ENCODE measurements around the gene BUB1. TPM values are rescaled to one million over a fixed set of nuclear protein-coding genes. Genes with fewer than 3 reads are reported as not detected.
"Not testable (repeated sequence)": the region's sequence is repeated elsewhere in the genome, so short reads cannot be mapped to it uniquely, and the experiment has no call there.

Gene BUB1
- total RNA-seq, 1 donor from 2014 or later, result 0.82 TPM

DNA sequence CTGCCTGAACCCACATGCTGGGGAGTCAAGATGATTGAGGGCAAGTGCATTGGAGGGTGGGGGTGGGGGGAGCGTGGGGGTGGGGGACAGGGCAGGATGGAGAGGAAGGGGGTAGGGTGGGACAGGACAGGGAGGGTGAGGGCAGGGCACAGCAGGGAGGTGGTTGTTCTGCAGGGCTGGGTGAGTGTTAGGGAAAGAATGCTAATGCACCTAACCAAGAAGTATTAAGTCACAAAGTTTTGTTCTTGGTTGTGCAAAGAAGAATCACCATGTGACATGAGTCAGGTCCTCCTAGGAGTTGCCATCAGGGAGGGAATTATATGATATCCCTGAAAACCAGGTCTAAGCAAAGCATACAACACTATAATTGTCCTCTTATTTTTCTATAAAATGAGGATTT is 63.9 kb downstream of the BUB1 start:
- ATAC-seq; intact Hi-C loops (cut with micrococcal nuclease); DNase-seq: not testable (repeated sequence)

DNA sequence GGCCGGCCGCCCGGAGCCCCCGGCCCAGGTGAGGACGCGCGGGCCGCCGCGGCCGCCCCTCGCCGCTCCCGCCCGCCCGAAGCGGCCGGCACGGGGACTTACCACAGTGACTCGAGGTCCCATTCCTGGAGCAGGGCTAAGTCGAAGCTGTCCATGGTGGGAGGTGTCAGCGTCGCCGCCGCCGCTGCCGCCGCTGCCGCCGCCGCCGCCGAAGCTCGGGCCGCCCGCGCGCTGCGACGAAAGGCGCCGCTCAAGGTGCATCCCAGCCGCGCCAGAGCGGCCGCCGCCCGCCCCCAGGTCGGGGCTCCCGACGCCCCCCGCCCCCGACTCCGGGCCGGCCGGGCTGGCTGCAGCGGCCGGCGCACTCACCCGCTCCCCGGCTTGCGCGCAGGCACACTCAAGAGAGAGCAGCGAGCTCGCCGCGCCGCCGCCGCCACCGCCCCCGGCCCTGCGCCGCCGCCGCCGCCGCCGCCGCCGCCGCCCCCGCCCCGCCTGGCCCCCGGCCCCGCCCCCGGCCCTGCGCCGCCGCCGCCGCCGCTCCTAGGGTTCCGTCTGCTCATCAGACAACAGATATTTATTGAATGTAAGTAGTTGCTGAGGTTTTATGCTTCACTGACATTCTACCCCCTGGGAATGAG is 67.1 kb downstream of the BUB1 start:
- DNase-seq (peak; percentile 22), ATAC-seq (peak; percentile 80)
- intact Hi-C loops (cut with micrococcal nuclease), result not testable (repeated sequence)

DNA sequence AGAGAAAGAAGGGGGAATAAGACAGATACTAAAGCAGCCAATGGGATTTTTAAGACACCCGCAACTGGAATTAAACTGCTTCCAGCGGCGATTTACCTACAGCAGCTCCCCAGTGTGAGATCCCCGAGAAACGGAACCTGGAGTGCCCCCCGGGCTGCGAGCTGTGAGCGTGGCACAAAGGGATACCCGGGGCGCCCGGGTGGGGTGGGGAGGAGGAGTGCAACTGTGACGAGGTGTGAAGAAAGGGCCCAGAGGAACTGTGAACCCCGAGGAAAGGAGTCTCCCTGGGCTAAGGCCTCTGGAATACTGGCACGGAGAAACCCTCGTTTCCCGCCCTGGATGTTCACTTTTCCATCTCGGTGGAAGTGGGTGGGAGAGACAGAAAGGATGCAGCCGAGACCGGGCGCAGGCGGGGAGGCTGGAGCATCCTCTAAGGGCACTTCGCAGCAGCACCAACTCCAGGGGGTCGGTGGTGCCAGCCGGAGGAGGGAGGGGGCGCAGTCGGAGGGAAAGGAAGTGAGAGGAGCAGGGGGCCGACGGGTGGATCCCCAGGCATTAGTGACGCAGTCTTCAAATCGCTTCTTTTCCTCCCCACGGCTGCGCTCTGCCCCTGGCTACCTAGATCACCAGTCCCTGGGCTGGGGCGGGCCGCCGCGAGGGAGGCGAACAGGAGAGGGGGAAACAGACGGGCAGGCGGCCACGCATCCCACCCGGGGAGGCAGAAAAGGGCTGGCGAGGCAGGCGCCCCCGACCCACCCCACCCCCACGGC is 67.8 kb downstream of the BUB1 start:
- intact Hi-C loops (cut with micrococcal nuclease); DNase-seq: not testable (repeated sequence)
- peak; percentile 26 for ATAC-seq

DNA sequence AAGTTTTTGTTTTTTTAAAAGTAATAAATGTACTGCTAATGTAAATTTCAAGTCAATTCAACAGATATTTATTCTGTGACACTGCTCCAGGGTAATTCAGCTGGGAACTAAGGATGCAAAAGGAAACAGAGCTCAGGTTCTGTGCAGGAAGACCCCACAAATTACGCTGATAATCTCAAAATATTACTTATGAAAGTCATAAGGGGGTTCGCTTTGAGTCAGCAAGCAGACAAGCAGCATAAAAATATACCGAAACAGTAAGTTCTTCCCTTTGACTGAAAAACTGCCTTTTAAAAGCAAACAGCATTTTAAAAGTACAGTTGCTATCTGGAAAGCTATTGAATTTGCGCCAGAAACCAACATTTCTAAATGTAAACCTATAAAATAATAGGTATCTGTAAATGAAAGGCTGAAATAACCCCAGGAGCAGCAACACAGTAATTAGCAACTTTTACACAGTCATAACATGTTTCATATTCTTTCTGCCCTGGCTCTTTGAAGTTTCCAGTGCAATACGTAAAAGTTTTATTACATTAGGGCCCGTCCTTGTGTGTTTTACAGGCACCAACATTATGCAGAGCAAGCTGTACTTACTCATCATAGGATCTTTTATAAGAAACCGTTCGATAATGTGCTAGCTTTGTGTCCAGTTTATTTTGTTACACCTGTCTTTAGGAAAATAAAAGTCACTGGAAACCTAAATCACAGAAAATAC is 68.9 kb downstream of the BUB1 start:
- ATAC-seq; intact Hi-C loops (cut with micrococcal nuclease); DNase-seq: not testable (repeated sequence)

DNA sequence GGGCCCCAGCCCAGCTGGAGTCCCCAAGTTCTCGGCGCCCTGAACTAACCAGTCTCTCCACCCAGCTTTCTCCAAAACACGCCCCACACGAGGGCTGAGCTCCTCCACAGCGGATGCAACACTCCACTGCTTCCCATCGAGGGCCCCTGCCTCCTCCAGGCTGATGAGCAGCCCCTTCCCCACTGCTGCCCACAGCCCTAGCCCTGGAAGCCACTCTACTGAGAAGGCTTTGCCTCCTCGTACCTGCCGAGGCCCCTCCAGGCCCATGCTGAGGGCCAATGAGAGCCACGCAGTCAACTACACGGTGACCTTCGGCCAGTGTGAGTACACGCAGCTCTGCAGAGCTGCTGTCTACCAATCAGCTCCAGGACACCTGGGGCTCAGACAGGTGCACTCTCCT is 72.8 kb downstream of the BUB1 start:
- DNase-seq, result peak; percentile 10
- intact Hi-C loops (cut with micrococcal nuclease); ATAC-seq: not testable (repeated sequence)

DNA sequence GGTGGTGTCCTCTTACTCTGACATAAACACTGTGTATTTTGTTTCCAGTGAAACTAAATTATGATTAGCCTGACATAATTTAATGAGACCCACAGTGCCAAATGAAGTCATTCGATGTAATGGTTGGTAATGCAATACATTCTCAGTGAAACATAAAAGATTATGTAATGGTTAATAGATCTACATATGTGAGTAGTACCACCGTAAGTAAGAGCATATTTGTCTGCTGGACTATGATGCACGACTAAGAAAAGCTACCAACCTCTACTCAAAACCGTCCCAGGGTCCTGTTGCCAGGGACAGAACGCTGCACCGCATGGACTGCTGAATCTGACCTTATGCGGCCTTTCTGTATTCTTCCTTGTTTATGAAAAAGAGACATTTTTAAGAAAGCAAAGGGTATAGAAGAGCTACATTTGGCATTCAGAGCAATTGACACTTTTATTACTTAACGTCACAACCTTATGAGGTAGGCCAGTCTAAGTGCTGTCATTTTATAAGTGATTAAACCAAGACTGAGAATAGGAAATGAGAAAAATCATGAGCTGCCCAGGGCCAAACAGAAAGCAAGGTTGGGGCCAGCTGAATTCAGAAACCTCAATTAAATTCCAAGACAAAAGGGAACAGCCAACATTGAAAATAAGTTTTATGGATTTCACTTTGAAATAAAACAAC is 73.8 kb downstream of the BUB1 start:
- ATAC-seq; DNase-seq; intact Hi-C loops (cut with micrococcal nuclease): not testable (repeated sequence)

DNA sequence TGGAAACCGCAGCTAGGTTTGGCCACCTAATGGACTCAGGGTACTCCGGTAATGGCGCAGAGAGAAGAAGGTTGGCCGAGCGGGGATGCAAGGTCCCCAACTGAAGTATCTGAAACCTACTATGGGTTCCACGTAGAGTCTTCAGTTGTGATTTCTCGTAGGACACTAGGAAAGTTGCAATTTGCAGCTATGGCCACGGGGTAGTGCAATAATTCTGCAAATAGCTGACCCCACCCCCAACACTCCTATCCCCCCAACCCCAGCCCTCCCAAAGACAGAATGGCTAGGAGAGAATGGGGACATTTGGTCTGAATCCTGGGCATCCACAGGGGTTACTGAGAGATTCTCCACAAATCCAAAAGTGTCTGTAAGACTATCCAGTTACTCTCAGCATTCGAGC is 75.7 kb downstream of the BUB1 start:
- DNase-seq; ATAC-seq; intact Hi-C loops (cut with micrococcal nuclease): not testable (repeated sequence)

DNA sequence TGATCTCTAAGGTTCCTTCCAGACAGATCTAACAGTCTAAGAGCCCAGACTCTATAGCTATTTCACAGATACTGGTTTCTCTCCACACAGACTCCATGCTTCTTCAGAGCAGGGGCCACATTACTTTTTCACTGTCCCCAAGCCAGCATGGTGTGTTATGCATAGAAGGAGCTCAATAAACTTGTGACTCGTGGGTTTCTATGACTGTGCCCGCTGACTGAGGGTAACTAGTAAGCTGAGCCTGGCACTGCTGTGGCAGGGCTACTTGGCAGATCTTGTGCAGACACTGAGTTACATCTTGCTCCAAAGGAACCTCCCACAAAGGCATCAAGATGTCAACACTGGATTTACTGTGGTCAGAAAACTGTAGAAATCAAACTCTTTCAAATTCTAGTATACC is 85.9 kb downstream of the BUB1 start:
- ATAC-seq; DNase-seq; intact Hi-C loops (cut with micrococcal nuclease): not testable (repeated sequence)

DNA sequence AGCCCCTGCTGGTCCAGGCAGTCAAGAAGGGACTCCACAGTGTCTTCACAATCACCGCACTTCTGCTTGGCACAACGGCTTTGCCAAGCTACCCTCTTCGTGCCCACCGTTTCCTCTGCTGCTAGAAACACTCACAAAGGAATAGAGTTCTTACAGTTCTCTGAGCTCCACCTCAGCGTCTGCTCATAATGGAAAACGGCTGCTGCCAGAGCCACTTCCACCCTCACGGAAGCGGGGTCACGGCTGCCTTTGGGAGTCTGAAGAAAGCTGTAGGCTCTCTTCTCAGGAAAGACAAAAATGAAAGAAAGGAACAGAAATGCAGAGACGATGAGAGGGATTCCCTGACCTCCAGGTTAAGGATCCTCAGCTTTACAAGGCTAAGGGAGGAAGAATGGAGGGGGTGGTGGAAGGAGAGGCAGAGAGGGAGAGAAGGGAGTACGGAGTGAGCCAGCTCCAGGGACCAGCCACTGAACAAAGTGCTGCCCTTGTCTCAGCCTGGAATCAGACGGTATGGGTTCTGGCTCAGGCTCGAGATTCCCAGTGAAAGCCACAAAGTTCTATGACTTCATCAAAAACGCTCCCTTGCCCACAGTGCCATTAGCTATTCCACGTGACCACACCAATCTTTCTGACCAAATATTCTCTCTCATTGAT is 88.1 kb downstream of the BUB1 start:
- intact Hi-C loops (cut with micrococcal nuclease); DNase-seq; ATAC-seq: not testable (repeated sequence)

DNA sequence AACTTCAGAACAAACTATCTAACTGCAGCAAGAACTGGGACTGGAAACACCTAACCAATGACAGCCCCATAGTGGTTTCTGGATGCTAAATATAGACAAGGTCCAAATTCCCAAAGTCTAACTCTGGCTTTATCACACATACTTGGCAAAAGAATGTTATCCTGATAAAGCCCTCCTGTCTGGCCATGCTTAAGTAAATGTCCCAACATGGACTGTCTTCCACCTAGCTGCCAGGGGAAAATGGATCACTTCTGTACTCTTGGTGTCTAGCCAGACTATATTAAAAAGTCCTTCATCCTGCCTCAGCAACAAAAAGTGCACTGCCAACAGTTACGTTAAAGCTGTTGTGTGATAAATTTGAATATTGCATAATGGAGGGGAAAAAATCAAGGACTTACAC is 89.3 kb downstream of the BUB1 start:
- ATAC-seq, result peak; percentile 89
- intact Hi-C loops (cut with micrococcal nuclease), result not testable (repeated sequence)

More for the DNA sequence above, 89.3 kb downstream of the BUB1 start:
- DNase-seq, result not testable (repeated sequence)

Other genes with a start within 250 kb of the BUB1 start
- gene LIMS4, start 205.2 kb downstream of the BUB1 start, total RNA-seq, result 2.8 TPM
- gene RGPD6, start 100.8 kb downstream of the BUB1 start, total RNA-seq, result 17.4 TPM
- gene ACOXL, start 54.5 kb upstream of the BUB1 start, total RNA-seq, result 0.10 TPM

All from left ventricle myocardium superior (tissue), 1 donor.